ENCODE measurements around the gene ARHGAP32.
"Not testable (repeated sequence)": the region's sequence is repeated elsewhere in the genome, so short reads cannot be mapped to it uniquely, and the experiment has no call there.

The ARHGAP32 gene

DNA sequence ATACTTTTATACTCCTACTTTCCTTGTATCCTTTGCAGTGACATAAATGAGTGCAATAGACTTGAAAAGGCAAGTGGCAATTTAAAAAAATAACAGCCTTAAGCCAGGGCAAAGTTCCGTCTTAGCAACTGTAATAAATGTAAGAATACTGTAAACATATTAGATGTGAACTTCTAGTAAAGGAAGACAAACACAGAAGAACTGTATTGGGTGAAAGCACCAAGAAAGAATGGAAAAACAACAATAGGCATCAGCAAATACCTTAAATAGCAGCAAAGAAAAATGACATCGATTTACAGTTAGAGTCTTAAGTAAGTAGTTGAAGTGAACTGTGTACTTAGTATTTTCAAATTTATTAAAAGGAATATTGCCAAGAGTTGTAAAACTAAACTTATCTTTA is 174.0 kb downstream of the ARHGAP32 start:
- no peak for DNase-seq

- DNase-seq: no peak
Observed at GRCh38 chr11:129013737-129014475, 178.2 kb downstream of the ARHGAP32 start.

DNA sequence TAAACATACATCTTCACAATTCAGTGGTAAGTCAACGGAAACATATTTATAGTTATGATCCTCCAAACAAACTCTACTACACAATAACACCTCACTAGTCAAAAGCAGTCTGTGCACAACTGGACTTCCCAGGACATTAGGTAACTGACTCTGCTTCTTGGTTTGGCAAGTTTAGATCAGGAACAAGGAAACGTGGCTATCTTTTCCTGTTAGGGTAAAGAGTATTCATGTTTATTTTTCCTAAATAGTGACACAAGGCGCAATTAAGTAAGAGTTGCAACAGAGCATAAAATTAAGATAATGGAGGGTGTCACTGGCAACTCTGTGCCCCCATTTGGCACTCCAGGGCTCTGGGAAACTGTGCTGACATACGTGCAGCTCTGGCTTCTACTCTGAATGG is 179.2 kb downstream of the ARHGAP32 start:
- no peak for DNase-seq

DNA sequence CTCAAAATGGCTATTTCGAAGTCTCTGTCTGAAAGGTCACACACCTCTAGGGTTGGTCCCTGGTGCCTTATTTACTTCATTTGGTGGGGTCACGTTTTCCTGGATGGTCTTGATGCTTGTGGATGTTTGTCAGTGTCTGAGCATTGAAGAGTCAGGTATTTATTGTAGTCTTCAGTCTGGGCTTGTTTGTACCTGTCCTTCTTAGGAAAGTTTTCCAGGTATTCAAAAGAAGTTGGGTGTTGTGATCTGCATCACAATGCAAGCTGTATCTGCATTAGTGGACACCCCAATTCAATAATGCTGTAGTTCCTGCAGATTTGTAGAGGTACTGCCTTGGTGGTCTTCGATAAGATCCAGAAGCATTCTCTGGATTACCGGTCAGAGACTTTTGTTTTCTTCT is 186.0 kb downstream of the ARHGAP32 start:
- no peak for DNase-seq

- DNase-seq: not testable (repeated sequence)
Observed at GRCh38 chr11:128999165-128999564, 193.0 kb downstream of the ARHGAP32 start.

DNA sequence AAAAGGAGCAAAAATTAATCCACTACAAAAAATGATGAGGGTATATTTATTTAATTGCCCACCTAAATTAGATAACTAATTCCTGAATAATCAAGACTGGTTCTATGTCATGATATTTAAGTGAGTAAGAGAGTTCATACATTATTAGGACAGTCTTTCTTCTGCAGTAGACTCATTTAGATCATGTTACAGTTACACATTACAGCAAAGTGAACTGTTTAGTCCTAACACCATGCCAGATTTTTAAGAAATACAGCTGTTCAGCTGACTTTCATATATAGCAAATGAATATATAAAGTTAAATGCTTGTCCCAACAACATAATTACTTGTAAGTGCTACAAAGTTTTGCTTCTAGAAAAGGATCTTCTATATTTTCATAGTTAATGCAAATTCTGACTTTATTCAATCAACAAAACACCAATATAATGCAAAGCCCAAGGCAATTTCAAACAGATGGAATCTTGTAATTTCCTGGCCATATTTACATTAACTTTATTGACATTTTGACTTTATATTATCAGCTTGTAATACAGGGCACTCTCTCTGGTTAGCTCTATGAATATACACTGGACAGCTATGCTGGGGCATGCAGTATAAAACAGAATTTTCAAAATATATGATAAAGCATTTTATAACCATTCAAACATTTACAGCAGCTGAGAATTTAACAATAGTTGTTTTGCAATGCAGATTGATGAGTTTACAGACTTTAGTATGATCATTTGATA is 203.7 kb downstream of the ARHGAP32 start:
- DNase-seq: no peak

DNA sequence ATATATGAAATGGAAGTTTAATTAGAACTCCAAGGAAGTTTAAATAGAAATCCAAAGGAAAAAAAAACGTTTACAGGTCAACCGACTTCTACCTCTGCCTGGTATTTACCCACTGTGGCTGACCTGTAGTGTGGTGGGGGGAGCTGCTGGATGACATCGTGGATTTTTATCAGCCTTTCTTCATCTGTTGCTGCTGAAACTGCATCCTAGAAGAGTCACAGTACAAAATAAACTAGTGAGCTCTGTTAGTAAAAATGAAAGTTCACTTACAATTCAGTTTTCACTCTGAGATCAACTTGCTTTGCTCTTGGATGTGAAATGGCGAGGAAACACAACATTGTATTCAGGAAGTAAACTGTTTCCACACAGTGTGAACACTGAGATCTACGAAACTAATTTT is 206.2 kb downstream of the ARHGAP32 start:
- DNase-seq: no peak

DNA sequence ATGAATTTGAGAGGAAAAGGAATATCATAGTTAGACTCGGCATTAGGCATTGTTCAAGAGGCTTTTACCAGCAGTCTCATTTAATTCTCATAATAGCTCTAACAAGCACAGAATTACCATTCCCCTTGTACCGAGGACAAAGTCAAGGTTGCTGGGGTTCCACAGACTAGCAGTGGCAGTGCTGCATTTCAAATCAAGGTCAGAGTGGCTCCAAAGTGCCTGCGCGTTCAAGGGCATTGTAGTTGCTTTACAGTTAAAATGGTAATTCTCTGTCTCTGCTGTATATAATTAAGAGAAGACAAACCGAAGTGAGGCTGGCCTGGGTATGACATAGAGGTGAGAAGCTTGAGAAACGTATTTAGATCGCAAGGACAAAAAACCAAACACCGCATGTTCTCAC is 209.1 kb downstream of the ARHGAP32 start:
- DNase-seq: no peak

- DNase-seq: no peak
Observed at GRCh38 chr11:128981254-128981653, 210.9 kb downstream of the ARHGAP32 start.

DNA sequence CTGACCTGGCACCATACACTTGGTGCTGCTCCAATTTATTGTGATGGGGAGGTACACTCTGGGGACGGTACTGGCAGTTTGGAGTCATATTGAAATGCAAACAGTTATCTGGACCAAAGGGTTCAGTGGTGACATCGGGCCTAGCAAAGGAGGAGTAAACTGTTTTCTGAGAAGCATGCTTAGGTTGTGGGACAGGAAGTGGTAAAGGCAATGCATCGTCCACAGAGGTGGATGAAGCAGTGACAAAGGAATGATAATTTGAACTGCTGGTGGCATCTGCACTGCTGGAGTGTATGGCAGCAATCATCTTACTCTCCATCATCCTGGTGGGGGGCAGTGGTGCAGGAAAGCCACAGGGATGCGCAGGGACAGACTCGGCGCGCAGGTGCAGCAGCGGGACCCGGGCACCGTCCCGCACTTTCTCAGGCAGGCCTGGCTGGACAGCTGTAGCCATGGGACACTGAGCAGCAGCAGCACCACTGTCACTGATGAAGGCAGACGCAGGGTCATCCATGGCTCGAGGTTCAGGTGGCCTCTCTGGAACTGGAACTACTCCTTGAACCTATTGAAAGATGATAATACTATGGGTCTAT is 221.4 kb downstream of the ARHGAP32 start:
- DNase-seq: no peak

GRCh38 chr11:128968916-128969315 is 223.2 kb downstream of the ARHGAP32 start:
- no peak for DNase-seq

DNA sequence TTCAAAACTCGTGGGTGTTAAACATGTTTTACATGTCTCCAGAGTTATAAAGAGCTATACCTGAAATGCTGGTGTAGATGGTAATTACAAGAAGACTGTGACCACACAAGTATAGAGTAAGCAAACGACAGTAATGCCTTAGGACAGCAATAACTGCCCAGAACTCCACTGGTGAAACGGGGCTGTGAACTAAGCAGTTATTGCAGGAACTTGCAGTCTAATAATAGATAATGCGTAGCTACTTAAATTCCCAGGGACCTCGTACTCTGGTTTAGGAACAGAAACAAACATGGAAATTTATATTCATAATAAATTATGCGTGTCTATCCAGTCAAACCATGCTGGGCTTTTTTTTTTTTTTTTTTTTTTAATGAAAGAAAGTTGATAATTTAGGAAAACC is 224.5 kb downstream of the ARHGAP32 start:
- DNase-seq: no peak

DNA sequence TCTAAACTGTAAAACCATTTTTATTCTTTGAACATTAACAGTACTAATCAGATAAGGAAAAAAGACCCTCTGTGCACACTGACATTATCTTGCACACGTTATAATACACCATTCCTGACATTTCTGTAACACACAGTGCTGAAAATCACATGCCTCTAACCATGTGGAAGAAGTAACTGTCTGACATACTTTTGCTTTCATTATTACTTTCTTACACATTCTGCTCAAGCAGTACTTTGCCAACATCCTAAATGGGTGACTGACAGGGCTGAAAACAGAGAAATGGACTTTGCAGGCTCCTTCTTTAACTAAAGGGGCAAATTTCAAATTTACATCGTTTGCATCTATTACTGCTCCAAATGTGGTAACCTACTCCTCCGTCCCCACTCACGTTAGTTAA is 226.6 kb downstream of the ARHGAP32 start:
- no peak for DNase-seq

GRCh38 chr11:128964463-128964930 is 227.6 kb downstream of the ARHGAP32 start:
- no peak for DNase-seq

DNA sequence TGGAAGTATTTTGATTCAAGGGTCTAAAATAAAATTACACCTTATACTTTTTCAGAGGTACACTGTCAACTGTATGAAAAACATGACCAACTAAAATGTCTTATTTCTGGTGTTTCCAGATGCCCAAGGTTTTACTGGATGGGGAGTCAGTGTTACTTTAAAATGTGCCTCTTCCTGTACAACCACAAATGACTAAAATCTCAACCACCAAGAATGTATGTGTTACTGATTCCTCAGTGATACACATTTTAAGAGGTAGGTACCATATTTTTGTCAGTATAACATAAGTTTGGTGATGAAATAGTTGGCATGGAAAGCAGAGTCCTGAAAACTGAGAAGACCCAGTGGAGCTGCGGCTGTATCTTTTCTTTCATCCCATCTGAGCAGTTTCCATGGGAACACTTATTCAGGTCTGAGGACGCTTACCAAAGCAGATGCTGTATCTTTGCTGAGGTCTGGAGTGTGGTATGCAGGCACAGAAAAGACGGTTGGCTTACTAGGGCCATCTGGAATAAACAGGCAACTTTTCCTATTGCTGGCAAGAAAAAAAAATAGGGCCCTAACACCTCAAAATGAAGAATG is 228.3 kb downstream of the ARHGAP32 start:
- no peak for DNase-seq

DNA sequence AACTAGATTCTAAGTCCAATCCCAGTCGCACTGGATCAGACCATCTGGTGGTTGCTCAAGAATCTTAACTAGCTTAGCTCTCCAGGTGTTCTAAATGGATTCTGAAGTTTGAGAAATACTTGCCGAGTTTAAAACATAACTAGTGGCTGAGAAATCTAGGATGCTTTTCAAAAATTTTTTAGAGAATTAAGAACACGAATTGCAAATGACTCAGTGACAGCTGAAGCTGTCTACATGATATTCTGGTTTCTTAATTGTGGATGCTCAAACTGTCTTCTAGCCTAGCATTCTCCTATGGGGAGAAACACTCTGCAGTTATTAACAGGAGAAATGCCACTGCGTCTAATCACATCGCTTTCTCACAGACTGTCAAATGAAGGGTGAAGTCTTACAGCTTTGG is 229.2 kb downstream of the ARHGAP32 start:
- DNase-seq: no peak

GRCh38 chr11:128961645-128962044 is 230.5 kb downstream of the ARHGAP32 start:
- DNase-seq: no peak

GRCh38 chr11:128957202-128957482 is 235.0 kb downstream of the ARHGAP32 start:
- no peak for DNase-seq

DNA sequence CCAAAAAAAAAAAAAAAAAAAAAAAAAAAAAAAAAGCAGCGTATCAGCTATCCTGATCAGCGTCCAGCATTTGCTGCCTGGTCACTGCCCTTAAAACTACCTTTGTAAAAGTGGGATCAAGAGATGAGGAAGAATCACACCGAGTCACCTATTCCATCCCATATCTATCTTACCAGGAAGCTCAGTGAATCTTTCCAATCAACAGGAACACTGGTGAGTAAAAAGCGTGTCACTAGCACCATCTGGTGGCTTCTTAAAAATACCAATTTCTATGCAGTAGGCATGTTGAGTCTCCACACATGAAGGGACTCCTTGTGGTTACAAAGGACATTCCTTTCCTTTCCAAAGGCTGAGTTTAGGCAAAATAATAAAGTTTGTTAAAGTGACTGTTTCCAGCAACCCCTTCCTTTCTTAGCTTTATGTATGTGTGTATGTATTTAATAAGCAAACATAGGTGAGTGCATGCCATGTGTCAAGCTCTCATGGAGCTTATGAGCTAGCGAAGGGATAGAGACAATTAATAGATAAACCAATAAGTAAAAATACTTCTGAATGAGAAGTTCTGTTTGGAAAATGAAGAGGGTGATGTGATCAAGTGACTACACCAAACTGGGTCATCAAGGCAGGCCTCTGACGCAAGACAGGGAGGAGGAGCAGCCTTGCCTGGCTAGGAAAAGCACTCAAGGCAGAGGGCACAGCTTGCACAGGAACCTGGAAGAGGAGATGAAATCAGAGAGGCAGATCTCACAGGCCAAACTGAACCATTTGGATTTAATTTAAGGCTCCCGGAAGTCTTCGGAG is 235.5 kb downstream of the ARHGAP32 start:
- DNase-seq: peak; percentile 36 to 65

DNA sequence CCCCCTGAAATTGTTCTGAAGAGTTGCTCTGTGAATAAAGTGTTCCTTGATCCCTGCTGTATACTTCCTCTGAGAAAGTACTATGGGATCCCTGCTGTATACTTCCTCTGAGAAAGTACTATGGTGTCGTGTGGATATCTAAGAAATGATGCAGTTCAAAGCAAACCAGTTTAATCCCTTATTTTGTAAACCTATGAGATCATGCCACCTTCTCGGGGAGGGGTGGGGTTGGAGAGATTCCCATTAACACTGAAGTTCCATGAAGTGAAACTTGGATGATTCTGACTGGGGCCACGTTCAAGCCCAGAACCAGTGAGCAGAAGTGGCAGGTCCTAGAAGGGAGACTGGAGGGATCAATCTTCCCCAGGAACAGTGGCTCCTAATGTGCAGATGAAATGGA is 236.5 kb downstream of the ARHGAP32 start:
- no peak for DNase-seq

DNA sequence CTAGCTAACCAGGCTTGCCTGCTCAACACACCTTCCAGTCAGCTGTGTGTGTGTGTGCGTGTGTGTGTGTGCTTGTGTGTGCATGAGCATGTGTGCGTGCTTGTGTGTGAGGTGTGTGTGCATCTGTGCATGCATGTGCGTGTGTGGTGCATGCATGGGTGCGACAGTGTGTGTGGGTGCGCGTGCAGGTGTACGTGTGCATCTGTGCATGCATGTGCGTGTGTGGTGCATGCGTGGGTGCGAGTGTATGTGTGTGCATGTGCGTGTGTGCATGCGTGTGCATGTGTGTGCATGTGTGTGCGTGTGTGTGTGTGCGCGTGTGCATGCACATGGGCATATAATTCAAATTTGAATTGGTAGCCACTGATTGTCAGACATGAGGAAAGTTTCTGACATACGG is 239.0 kb downstream of the ARHGAP32 start:
- no peak for DNase-seq

GRCh38 chr11:128949791-128950454 is 242.2 kb downstream of the ARHGAP32 start:
- DNase-seq: no peak

DNA sequence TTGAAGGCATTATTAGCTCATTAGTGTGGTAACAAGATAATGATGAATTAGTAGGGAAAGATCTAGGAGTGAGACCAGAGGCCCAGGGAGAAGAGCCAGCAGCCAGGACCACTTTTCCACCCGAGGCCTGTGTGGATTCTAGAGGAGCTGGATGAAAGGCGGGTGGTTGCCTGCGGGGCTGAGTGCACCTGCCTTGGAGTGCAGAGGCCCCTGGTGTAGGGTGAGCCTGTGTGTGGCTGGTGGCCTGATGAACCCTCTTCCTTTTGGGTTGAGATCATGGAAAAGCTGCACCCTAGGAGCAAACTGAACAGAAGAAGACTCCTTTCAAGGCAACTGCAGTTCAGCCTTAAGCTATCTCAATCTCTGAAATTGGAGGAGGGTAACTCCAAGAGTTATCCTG is 243.5 kb downstream of the ARHGAP32 start:
- DNase-seq: no peak
